Muscle layer of colon (tissue), 2 donors: Measurements from ENCODE around the gene PSMD6.

Source experiments
- H3K27ac ChIP-seq: one replicate; pipeline ENCODE4 v1.7.0; 2013; ENCODE audit warnings: low read depth, mild to moderate bottlenecking, low read length, moderate library complexity
- H3K27me3 ChIP-seq, 2 donors: one replicate each; pipeline ENCODE4 v1.7.0; 2013; ENCODE audit warnings: low read length in 2 of 2, mild to moderate bottlenecking in 2 of 2; ENCODE audit not compliant: insufficient read depth in 2 of 2, control insufficient read depth in 1 of 2
- H3K36me3 ChIP-seq: one replicate; pipeline ENCODE4 v1.7.0; 2013; ENCODE audit warnings: mild to moderate bottlenecking, low read length; ENCODE audit not compliant: insufficient read depth
- H3K4me1 ChIP-seq: one replicate; pipeline ENCODE4 v1.7.0; 2013; ENCODE audit warnings: mild to moderate bottlenecking, low read length; ENCODE audit not compliant: insufficient read depth
- H3K4me3 ChIP-seq, 2 donors: one replicate each; pipeline ENCODE4 v1.7.0; 2013; ENCODE audit warnings: low read length in 2 of 2, low read depth in 1 of 2, mild to moderate bottlenecking in 1 of 2, moderate library complexity in 1 of 2
- H3K9ac ChIP-seq: one replicate; pipeline ENCODE4 v1.7.0; 2013; ENCODE audit warnings: low read length
- H3K9me3 ChIP-seq: one replicate; pipeline ENCODE4 v1.7.0; 2013; ENCODE audit warnings: mild to moderate bottlenecking, low read length
- donor health status: abdominal sarcoma.
- donor health status: Adenocarcinoma of cecum.

The PSMD6 gene

GRCh38 chr3:64023187-64023860, at the start of gene PSMD6:
TSS of gene PSMD6 (minus strand) at chr3:64023494. CDS start at chr3:64023419, 75 bp downstream.
- peaks cover 23% of the 10 kb centered on the region for H3K36me3 ChIP-seq
- no peaks in the 10 kb centered on the region for H3K27me3 ChIP-seq
- no peaks in the 10 kb centered on the region for H3K9me3 ChIP-seq
- H3K9ac ChIP-seq = peak within 1 kb of the TSS; percentile 72
- H3K4me3 ChIP-seq = peak within 1 kb of the TSS; percentile 94 to 98
- peak within 1 kb of the TSS; percentile 88 for H3K27ac ChIP-seq
- peaks cover 20% of the 10 kb centered on the region for H3K4me1 ChIP-seq

GRCh38 chr3:64072126-64072525, 48.8 kb upstream of the PSMD6 start:
- H3K27me3 ChIP-seq = no peaks in the 10 kb centered on the region
- no peak overlapping the region for H3K27ac ChIP-seq
- H3K4me3 ChIP-seq = no peak overlapping the region
- no peak overlapping the region for H3K9ac ChIP-seq
- no peaks in the 10 kb centered on the region for H3K36me3 ChIP-seq
- no peaks in the 10 kb centered on the region for H3K4me1 ChIP-seq
- H3K9me3 ChIP-seq = no peaks in the 10 kb centered on the region

- Histone ChIP-seq H3K9me3 (no peaks in the 10 kb centered on the region), H3K36me3 (no peaks in the 10 kb centered on the region), H3K27ac (no peak overlapping the region), H3K4me1 (no peaks in the 10 kb centered on the region), H3K4me3 (no peak overlapping the region), H3K27me3 (no peaks in the 10 kb centered on the region), H3K9ac (no peak overlapping the region)
Observed at GRCh38 chr3:64070704-64071103, 47.4 kb upstream of the PSMD6 start.

GRCh38 chr3:64067506-64068346, 44.4 kb upstream of the PSMD6 start:
- no peaks in the 10 kb centered on the region for H3K4me1 ChIP-seq
- no peak overlapping the region for H3K9ac ChIP-seq
- no peak overlapping the region for H3K27ac ChIP-seq
- no peaks in the 10 kb centered on the region for H3K9me3 ChIP-seq
- no peaks in the 10 kb centered on the region for H3K36me3 ChIP-seq
- no peaks in the 10 kb centered on the region for H3K27me3 ChIP-seq
- H3K4me3 ChIP-seq = no peak overlapping the region

GRCh38 chr3:64064804-64065203, 41.5 kb upstream of the PSMD6 start:
- no peaks in the 10 kb centered on the region for H3K9me3 ChIP-seq
- H3K9ac ChIP-seq = no peak overlapping the region
- no peaks in the 10 kb centered on the region for H3K27me3 ChIP-seq
- H3K27ac ChIP-seq = no peak overlapping the region
- H3K4me3 ChIP-seq = no peak overlapping the region
- H3K4me1 ChIP-seq = no peaks in the 10 kb centered on the region
- H3K36me3 ChIP-seq = no peaks in the 10 kb centered on the region

GRCh38 chr3:64063983-64064438, 40.7 kb upstream of the PSMD6 start:
- Histone ChIP-seq H3K4me3 (no peak overlapping the region), H3K4me1 (no peaks in the 10 kb centered on the region), H3K27ac (no peak overlapping the region), H3K9ac (no peak overlapping the region), H3K27me3 (no peaks in the 10 kb centered on the region), H3K36me3 (no peaks in the 10 kb centered on the region), H3K9me3 (no peaks in the 10 kb centered on the region)

GRCh38 chr3:64063207-64063982, 40.1 kb upstream of the PSMD6 start:
- no peaks in the 10 kb centered on the region for H3K27me3 ChIP-seq
- no peak overlapping the region for H3K9ac ChIP-seq
- peaks cover 3% of the 10 kb centered on the region for H3K4me1 ChIP-seq
- no peak overlapping the region for H3K4me3 ChIP-seq
- no peaks in the 10 kb centered on the region for H3K9me3 ChIP-seq
- H3K27ac ChIP-seq = no peak overlapping the region
- H3K36me3 ChIP-seq = no peaks in the 10 kb centered on the region

GRCh38 chr3:64061628-64062027, 38.3 kb upstream of the PSMD6 start:
- Histone ChIP-seq H3K27me3 (no peaks in the 10 kb centered on the region), H3K9ac (no peak overlapping the region), H3K27ac (no peak overlapping the region), H3K4me1 (peaks cover 4% of the 10 kb centered on the region), H3K4me3 (no peak overlapping the region), H3K9me3 (no peaks in the 10 kb centered on the region), H3K36me3 (no peaks in the 10 kb centered on the region)

- Histone ChIP-seq H3K4me3 (no peak overlapping the region), H3K27ac (no peak overlapping the region), H3K4me1 (peaks cover 4% of the 10 kb centered on the region), H3K36me3 (no peaks in the 10 kb centered on the region), H3K9ac (no peak overlapping the region), H3K9me3 (no peaks in the 10 kb centered on the region), H3K27me3 (no peaks in the 10 kb centered on the region)
Observed at GRCh38 chr3:64059484-64060175, 36.3 kb upstream of the PSMD6 start.

- Histone ChIP-seq H3K4me1 (peaks cover 4% of the 10 kb centered on the region), H3K27me3 (no peaks in the 10 kb centered on the region), H3K36me3 (no peaks in the 10 kb centered on the region), H3K9ac (no peak overlapping the region), H3K27ac (no peak overlapping the region), H3K9me3 (no peaks in the 10 kb centered on the region), H3K4me3 (no peak overlapping the region)
Observed at GRCh38 chr3:64058566-64058965, 35.3 kb upstream of the PSMD6 start.

GRCh38 chr3:64057231-64057630, 33.9 kb upstream of the PSMD6 start:
- no peaks in the 10 kb centered on the region for H3K36me3 ChIP-seq
- H3K4me3 ChIP-seq = no peak overlapping the region
- H3K27me3 ChIP-seq = no peaks in the 10 kb centered on the region
- no peaks in the 10 kb centered on the region for H3K9me3 ChIP-seq
- no peak overlapping the region for H3K27ac ChIP-seq
- H3K4me1 ChIP-seq = peaks cover 4% of the 10 kb centered on the region
- H3K9ac ChIP-seq = no peak overlapping the region
